ENCODE measurements around the gene ZCCHC10. TPM values are rescaled to one million over a fixed set of nuclear protein-coding genes. Genes with fewer than 3 reads are reported as not detected.

Gene ZCCHC10
- total RNA-seq, 2 experiments from 2014 or later: 23.5 to 27.0 TPM

Other genes starting within 250 kb of the ZCCHC10 start
- 10 to 100 TPM; 24.9 to 29.2 TPM for gene SEPTIN8, start 249.3 kb downstream of the ZCCHC10 start, total RNA-seq
- not detected for gene SOWAHA, start 213.2 kb downstream of the ZCCHC10 start, total RNA-seq
- under 1 TPM; 0.21 to 0.64 TPM for gene SHROOM1, start 195.9 kb downstream of the ZCCHC10 start, total RNA-seq
- gene GDF9, start 160.1 kb downstream of the ZCCHC10 start, total RNA-seq: 1 to 10 TPM in 1 of 2 experiments, under 1 TPM in 1; 0.64 to 1.2 TPM
- 100 to 1,000 TPM; 677 to 784 TPM for gene UQCRQ, start 159.9 kb downstream of the ZCCHC10 start, total RNA-seq
- 1 to 10 TPM; 1.8 to 2.0 TPM for gene LEAP2, start 152.9 kb downstream of the ZCCHC10 start, total RNA-seq
- gene AFF4, start 62.9 kb downstream of the ZCCHC10 start, total RNA-seq: 10 to 100 TPM; 13.6 to 14.2 TPM
- gene HSPA4, start 25.5 kb upstream of the ZCCHC10 start, total RNA-seq: 100 to 1,000 TPM; 180 to 190 TPM

All from activated naive CD4-positive, alpha-beta T cell treated with anti-CD3 and anti-CD28 coated beads for 36 hours (primary cell).